HEK293 (cell line): ENCODE measurements around the gene OTP.

Experiments
- CTCF ChIP-seq: fragments of 450-650 bp; formaldehyde crosslinking; IDR thresholded peaks from 2 replicates; pipeline ENCODE4 v1.5.1; 2016; ENCODE audit warnings: missing biosample characterization, missing genetic modification characterization
- KLF9 ChIP-seq: fragments of 450-650 bp; formaldehyde crosslinking; IDR thresholded peaks from 2 replicates; pipeline ENCODE4 v1.5.1; 2016; ENCODE audit warnings: missing biosample characterization, missing genetic modification characterization, low read depth
- PRDM10 ChIP-seq: fragments of 450-650 bp; formaldehyde crosslinking; IDR thresholded peaks from 2 replicates; pipeline ENCODE4 v1.5.1; 2016; ENCODE audit warnings: missing biosample characterization, missing genetic modification characterization
- ZBTB17 ChIP-seq: fragments of 450-650 bp; formaldehyde crosslinking; IDR thresholded peaks from 2 replicates; pipeline ENCODE4 v1.5.1; 2016; ENCODE audit warnings: missing biosample characterization, missing genetic modification characterization
- ZFP41 ChIP-seq: fragments of 450-650 bp; formaldehyde crosslinking; IDR thresholded peaks from 2 replicates; pipeline ENCODE4 v1.5.1; 2016; ENCODE audit warnings: missing biosample characterization, missing genetic modification characterization, borderline replicate concordance
- ZNF112 ChIP-seq: fragments of 450-650 bp; formaldehyde crosslinking; IDR thresholded peaks from 2 replicates; pipeline ENCODE4 v1.5.0; 2017; ENCODE audit warnings: missing biosample characterization, missing genetic modification characterization
- ZNF274 ChIP-seq, 2 experiments: fragments of 200-500 bp in 1 of 2; fragments of 450-650 bp in 1 of 2; sonication (Bioruptor generic) in 1 of 2; formaldehyde crosslinking in 1 of 2; IDR thresholded peaks; 2 replicates each; pipeline versions ENCODE4 v1.5.1 to v1.6.1; 2014 to 2016; ENCODE audit warnings: borderline replicate concordance in 1 of 2, inconsistent platforms in 1 of 2, low read length in 1 of 2, missing biosample characterization in 1 of 2, missing genetic modification characterization in 1 of 2
- ZNF302 ChIP-seq: fragments of 450-650 bp; formaldehyde crosslinking; IDR thresholded peaks from 2 replicates; pipeline ENCODE4 v1.5.1; 2016; ENCODE audit warnings: missing biosample characterization, missing genetic modification characterization, low read depth
- ZNF335 ChIP-seq: fragments of 450-650 bp; formaldehyde crosslinking; conservative IDR thresholded peaks from 2 replicates; pipeline ENCODE4 v1.5.1; 2016; ENCODE audit warnings: missing biosample characterization, missing genetic modification characterization
- ZNF530 ChIP-seq: fragments of 450-650 bp; formaldehyde crosslinking; IDR thresholded peaks from 2 replicates; pipeline ENCODE4 v1.5.1; 2016; ENCODE audit warnings: low read depth, missing biosample characterization, missing genetic modification characterization
- ZNF626 ChIP-seq: fragments of 450-650 bp; sonication (Bioruptor Pico); formaldehyde crosslinking; IDR thresholded peaks from 2 replicates; pipeline ENCODE4 v1.5.1; 2018; ENCODE audit warnings: missing biosample characterization, missing genetic modification characterization, inconsistent platforms
- ZNF701 ChIP-seq: fragments of 450-650 bp; formaldehyde crosslinking; IDR thresholded peaks from 2 replicates; pipeline ENCODE4 v1.5.1; 2016; ENCODE audit warnings: missing biosample characterization, missing genetic modification characterization
- TF ChIP-seq, protein P1 (sequence below): fragments of 450-650 bp; formaldehyde crosslinking; IDR thresholded peaks from 2 replicates; pipeline ENCODE4 v1.5.1; 2016; ENCODE audit warnings: missing biosample characterization, missing genetic modification characterization, low read depth

DNA sequence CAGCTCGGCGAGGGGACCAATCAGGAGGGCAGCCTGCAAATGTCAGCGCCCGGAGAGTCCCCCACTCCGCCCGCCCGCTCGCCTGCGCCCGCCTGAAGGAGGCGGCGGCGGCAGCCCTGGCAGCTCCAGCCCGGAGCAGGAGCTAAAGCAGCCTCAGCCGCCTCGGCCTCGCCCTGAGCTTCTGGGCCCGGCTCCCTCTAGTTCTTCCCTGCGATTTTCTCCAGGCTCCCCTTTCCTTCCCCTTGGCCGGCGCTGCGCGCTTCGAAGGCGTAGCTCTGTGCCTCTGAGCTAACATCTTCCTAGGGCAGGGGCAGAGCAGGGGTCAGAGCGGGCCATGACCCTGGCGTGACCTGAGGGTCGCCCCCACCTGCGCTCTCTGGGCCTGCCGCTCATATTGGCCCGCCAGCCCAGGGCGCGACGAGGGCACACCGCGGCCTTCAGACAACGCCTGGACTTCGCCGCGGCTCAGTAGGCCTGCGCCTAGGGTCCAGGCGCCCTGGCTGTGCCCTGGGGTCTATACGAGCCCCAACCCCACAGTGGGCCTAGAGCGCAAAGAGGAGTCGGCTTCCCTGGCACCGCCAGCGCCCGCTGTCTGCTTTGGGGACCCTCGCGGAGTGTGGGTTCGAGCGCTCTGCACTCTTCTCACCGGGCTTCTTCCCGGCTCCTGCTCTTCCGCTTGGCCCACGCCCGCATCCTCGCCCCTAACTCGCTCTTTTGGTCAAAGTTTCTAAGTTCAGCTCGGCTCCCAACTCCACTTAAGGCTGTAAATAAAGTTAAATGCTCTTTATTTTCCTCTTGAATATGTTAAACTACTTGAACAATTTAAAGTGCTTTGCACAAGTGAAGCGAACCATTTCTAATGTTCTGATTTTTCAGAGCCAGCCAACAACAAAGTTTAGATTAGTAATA, 504 bp upstream of the OTP start:
- no peak for TF ChIP-seq ZNF112 (tag by site-specific recombination)
- no peak for TF ChIP-seq CTCF (tag by site-specific recombination)
- no peak for TF ChIP-seq ZNF530 (tag by site-specific recombination)
- no peak for TF ChIP-seq ZNF335 (tag by site-specific recombination)
- no peak for TF ChIP-seq KLF9
- TF ChIP-seq PRDM10 (tag by site-specific recombination): no peak
- TF ChIP-seq ZNF701 (tag by site-specific recombination): no peak
- no peak for TF ChIP-seq ZNF302
- TF ChIP-seq ZNF274 (IDR thresholded peaks at IDR 0.05; ENCODE audit: low read length): no peak
- no peak for TF ChIP-seq ZNF274 (tag by site-specific recombination; IDR thresholded peaks at IDR 0.05; ENCODE audit: borderline replicate concordance)
- TF ChIP-seq ZBTB17 (tag by site-specific recombination): no peak
- TF ChIP-seq ZFP41 (tag by site-specific recombination): no peak
- TF ChIP-seq, protein P1, sequence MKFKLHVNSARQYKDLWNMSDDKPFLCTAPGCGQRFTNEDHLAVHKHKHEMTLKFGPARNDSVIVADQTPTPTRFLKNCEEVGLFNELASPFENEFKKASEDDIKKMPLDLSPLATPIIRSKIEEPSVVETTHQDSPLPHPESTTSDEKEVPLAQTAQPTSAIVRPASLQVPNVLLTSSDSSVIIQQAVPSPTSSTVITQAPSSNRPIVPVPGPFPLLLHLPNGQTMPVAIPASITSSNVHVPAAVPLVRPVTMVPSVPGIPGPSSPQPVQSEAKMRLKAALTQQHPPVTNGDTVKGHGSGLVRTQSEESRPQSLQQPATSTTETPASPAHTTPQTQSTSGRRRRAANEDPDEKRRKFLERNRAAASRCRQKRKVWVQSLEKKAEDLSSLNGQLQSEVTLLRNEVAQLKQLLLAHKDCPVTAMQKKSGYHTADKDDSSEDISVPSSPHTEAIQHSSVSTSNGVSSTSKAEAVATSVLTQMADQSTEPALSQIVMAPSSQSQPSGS: no peak
- no peak for TF ChIP-seq ZNF626
